Hepatic stellate cell (primary cell): ENCODE results near the gene C7.

Source experiments
- DNase-seq: peaks from one replicate; pipeline ENCODE4 v3.0.0; 2011; ENCODE audit warnings: low spot score

The C7 gene

GRCh38 chr5:40916226-40916625 is 6.9 kb downstream of the C7 start:
- DNase-seq = no peak

GRCh38 chr5:40928886-40929448 is 19.7 kb downstream of the C7 start:
- no peak for DNase-seq

GRCh38 chr5:40932766-40933165 is 23.5 kb downstream of the C7 start:
- DNase-seq = no peak

GRCh38 chr5:40937075-40937474 is 27.8 kb downstream of the C7 start:
- no peak for DNase-seq

GRCh38 chr5:40939753-40940152 is 30.5 kb downstream of the C7 start:
- no peak for DNase-seq

GRCh38 chr5:40945111-40945510 is 35.8 kb downstream of the C7 start:
- no peak for DNase-seq

- DNase-seq = no peak
Observed at GRCh38 chr5:40955313-40955712, 46.0 kb downstream of the C7 start.

- DNase-seq = no peak
Observed at GRCh38 chr5:40957048-40957447, 47.8 kb downstream of the C7 start.

- DNase-seq = no peak
Observed at GRCh38 chr5:40958811-40959210, 49.5 kb downstream of the C7 start.

- no peak for DNase-seq
Observed at GRCh38 chr5:40960037-40960436, 50.7 kb downstream of the C7 start.

- no peak for DNase-seq
Observed at GRCh38 chr5:40962207-40962955, 53.1 kb downstream of the C7 start.

GRCh38 chr5:40972434-40972833 is 63.1 kb downstream of the C7 start:
- no peak for DNase-seq

GRCh38 chr5:40973364-40974004 is 64.2 kb downstream of the C7 start:
- DNase-seq = no peak

GRCh38 chr5:40976041-40976440 is 66.7 kb downstream of the C7 start:
- no peak for DNase-seq

GRCh38 chr5:40976836-40977235 is 67.5 kb downstream of the C7 start:
- no peak for DNase-seq

GRCh38 chr5:40981420-40981819 is 72.1 kb downstream of the C7 start:
- DNase-seq = no peak

GRCh38 chr5:40983781-40984180 is 74.5 kb downstream of the C7 start:
- DNase-seq = no peak

GRCh38 chr5:40984884-40985283 is 75.6 kb downstream of the C7 start:
- no peak for DNase-seq

GRCh38 chr5:40985501-40985900 is 76.2 kb downstream of the C7 start:
- no peak for DNase-seq

- no peak for DNase-seq
Observed at GRCh38 chr5:40986666-40987065, 77.4 kb downstream of the C7 start.

GRCh38 chr5:40987349-40987748 is 78.1 kb downstream of the C7 start:
- no peak for DNase-seq

GRCh38 chr5:40988746-40989510 is 79.6 kb downstream of the C7 start:
- DNase-seq = no peak
